HL-60/S4 treated with phorbol 12-myristate 13-acetate at 8.2 ng/mL for 4 days and 3 days (cell line): ENCODE data around the gene HS6ST1.

ENCODE experiments used
- in situ Hi-C: fragments of 300-500 bp; cut with MboI; formaldehyde crosslinking; loops from 2 replicates; pipeline ENCODE4 v1.15.0; 2022; ENCODE audit warnings: low sequenced_read_pairs

The HS6ST1 gene

DNA sequence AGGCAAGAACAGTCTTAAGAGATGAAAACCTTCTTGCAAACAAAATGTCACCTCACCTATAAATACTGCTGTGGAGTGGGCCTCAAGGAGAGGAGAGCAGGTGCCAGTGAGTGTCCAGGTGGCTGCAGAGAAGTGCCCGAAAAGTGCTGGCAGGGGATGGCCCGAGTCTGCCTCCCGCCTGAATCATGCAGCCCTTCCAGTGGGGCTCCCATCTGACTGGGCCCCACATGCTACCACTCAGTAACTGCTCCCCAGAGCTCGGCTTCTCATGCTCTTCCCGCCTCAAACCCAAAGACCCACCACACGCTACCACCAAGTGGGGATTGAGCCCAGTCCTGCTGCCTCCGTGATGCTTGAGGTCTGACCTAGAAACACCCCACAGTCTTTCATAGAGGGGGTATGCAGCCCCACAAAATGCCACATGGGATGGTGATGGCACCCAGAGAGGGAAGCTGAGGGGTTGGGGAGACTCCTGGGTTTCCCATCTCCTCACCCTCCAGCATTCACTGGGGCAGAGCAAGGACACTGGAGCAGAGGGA lies 7.4 kb downstream of the HS6ST1 start:
- in situ Hi-C loops = no loop called here

DNA sequence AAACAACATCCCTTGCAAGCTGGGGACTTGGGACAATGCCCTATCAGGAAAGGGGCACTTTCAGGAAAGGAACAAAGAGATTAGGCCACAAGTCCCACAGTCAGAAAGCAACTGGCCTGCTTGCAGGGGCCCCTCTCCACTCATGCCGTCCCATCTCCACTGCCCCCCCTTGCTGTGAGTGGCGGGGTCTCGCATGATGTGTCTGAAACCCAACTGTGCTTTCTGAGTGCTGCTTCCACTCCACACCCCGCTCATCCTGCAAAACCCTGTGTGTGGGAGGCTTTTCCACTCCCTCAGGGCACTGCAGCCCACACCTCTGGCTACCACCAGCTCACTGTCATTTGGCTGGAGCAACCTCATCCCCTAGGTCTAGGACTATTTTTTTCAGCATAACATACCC lies 7.9 kb downstream of the HS6ST1 start:
- in situ Hi-C loops = no loop called here

DNA sequence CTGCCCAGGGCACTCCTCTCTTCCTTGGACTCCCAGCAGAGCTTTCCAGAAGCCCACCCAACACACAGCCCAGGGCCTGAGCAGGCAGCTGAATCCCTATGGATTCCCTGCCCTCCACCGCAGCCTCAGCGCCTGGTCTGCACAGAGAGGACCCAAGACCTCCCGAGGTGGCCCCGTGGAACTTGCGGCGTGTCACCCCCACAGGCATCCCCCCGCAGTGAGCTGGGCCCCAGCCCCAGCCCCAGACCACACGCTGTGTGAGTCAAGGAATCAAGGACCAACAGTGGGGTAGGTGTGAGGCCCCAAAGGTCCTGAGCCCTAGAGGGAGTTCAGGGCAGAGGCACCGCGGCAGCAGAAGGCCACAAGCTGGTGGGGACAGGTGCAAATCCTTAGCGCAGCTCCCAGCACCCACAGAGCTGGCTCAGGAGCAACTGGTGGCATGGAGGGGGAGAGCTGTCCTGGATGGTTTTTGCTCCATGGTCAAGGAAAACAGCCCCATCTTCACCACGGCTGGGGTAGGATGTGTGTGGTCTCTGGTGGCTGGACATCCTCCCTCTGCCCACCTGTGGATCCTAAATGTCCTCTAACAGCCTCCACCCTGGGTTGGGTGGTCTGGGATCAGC lies 8.5 kb downstream of the HS6ST1 start:
- in situ Hi-C loops = no loop called here

DNA sequence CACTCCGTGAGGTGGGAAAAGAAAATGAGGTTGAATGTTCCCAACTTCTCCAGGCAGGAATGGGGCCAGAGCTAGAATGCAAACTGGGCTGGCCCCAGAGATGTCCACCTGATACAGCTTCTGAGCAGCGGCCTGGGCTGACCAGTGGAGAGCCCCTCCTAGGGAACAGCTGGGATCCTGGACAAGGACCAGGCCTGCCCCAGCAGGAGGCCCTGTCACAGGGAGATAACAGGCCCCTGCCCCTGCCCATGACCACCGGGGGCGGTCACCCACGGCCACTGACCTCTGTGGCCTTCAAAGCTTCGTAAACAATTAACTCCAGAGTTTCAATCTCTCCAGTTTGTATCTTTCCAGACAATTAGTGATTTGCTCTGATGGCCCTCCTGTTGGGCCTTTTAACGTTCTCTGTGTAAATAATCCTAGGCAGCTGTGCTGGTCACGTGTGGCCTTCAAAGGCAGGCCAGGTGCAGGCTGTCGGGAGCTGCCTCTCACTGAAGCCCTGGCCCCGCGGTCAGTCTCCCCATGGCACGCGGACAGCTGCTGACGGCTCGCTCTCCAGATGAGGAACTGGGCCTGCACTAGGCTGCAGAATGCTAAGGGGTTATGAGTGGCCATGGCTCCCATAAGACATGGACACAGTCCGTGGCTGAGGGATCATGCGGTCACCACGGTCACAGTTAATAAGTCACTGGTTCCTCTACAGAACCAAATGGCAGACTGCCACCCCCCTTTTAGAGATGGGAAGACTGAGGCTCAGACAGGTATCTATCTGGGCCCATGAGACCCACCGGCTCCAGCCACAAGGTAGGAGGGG lies 9.2 kb downstream of the HS6ST1 start:
- in situ Hi-C loops = no loop called here

DNA sequence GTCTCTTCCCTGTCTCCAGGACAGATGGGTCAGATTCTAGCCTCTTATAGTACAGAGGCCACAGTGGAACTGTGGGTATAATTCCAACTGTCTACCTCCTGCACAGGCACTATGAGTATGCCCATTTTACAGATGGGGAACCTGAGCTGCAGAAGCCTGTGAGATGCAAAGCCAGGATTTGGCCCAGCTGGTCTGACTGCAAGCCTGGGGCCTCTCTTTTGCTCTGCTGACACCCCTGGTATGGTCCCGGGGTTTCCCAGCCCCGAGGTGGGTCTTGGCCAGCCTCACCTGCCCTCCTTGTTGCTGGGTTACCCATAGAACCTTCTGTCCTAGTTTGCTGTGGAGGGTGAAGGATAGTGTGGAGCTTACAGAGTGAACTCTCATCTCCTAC lies 9.8 kb downstream of the HS6ST1 start:
- in situ Hi-C loops = no loop called here

DNA sequence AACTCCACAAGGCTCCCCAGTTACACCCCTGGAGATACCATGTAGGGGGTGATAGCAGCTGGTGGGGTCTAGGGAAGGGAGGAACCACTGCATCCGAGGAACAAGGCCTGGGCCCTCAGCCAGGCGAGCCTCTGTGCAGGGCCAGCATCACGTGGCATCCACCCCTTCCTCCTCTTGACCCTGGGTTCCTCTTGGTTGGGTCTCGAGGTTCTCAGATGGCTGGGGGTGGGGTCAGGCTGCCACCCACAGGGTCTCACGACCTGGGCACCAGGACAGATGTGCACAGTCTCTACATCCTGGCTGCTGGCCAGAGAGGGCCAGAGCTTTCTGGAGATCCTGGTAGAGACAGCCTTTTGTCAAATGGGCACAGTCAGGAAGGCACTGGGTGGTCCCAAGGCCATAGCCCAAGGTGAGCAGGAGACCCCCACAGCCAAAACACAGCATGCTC lies 10.4 kb downstream of the HS6ST1 start:
- in situ Hi-C loops = no loop called here

DNA sequence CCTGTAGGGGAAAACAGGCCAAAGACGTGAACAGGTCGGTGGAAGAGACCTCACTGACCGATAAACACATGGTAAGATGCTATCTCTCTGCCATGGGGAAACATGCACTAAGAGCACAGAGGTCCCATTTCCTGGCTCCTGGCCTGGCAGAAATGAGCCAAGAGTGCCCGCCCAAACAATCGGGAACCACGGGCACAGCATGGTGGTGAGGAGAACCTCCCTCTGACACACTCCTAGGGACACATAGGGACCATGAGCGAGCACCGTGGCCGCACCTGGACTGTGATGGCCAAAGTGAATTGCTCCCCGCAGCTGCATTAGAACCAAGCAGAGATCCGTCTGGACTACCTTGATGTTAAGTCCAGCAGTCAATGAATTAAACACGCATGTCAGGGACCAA lies 11.1 kb downstream of the HS6ST1 start:
- in situ Hi-C loops = no loop called here

DNA sequence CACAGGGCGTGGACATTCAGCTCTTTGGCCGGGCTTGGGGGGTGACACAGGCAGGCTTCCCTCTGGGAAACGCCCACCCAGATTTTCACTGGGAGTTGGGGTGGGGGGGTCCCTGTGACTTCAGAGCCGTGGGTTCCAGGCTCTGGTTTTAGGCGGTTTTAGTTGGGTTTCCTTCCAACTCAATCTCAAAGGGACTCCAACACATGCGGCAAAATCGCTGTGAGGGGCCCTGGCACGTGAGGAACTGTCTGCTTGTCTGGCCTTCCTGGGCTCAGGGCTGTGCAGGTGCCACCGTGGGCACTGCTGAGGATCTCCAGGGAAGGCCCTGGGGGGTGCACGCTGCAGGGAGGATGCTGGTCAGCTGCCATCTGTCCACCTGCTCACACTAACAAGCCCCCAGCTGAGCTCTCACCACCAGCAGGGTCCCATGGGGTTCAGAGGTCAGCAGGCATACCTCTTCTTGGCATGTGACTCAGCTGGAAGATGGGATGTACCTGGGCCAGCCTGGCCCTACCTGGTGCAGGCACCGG lies 11.7 kb downstream of the HS6ST1 start:
- in situ Hi-C loops = no loop called here

DNA sequence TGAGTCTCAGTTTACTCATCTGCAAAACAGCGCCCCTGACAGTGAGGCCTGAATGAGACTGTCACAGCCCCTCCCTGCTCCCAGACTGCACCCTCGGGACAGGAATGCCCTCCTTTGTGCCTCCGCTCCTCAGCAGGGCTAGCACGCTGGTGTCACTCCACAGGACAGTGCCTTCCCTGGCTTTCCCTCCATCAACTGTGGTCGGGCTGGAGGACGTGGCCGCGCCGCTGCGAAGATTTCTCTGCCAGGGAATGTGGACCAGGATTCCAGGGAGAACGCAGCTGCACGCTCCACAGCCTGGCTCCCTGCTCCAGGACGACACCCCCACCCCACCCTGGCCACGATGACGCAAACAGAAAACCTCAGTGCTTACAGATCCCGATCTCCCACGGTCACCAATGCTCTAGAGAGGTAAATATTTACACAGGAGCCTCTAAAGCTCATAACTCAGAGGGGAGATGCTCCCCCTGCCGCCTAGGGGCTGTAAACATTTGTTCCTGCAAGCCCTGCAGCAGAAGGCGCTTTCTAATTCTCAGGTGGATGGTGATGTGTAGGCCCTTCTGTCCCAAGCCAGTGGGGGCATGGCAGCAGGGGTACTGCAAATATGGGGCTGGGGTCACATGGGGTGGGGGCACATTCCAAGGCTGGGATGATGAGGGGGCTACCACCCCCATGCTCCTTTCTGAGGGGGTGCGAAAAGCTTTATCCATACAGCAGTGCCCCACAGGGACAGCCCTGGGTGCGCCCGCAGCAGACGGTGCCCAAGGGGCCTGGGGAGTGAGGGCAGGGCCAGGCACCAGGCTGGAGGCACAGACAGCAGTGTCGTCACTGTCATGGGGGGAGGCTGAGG lies 12.4 kb downstream of the HS6ST1 start:
- in situ Hi-C loops = no loop called here

DNA sequence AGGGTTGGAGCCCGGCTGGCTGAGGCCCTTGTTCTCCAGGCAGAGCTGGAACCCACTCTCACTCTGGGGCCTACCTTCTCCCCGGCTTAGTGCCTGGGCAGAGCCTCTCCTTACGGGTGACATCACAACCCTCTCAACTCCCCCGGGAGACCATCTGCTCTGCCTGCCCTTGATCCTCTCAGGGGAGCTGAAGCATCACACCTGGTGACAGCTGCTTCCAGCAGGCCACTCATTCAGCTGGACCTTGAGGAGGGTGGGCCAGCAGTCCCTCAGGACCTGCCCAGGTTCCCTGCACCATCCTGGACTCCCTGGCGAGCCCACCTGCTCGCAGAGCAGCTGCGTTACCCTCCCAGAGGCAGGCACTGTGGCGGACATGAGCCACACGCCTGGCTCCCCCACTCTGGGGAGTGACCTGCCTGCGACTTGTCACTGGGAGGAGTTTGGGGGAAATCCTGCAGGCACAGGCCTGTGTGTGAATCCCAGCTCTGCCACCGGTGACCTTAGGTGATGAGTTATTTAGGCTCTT lies 13.1 kb downstream of the HS6ST1 start:
- in situ Hi-C loops = no loop called here

DNA sequence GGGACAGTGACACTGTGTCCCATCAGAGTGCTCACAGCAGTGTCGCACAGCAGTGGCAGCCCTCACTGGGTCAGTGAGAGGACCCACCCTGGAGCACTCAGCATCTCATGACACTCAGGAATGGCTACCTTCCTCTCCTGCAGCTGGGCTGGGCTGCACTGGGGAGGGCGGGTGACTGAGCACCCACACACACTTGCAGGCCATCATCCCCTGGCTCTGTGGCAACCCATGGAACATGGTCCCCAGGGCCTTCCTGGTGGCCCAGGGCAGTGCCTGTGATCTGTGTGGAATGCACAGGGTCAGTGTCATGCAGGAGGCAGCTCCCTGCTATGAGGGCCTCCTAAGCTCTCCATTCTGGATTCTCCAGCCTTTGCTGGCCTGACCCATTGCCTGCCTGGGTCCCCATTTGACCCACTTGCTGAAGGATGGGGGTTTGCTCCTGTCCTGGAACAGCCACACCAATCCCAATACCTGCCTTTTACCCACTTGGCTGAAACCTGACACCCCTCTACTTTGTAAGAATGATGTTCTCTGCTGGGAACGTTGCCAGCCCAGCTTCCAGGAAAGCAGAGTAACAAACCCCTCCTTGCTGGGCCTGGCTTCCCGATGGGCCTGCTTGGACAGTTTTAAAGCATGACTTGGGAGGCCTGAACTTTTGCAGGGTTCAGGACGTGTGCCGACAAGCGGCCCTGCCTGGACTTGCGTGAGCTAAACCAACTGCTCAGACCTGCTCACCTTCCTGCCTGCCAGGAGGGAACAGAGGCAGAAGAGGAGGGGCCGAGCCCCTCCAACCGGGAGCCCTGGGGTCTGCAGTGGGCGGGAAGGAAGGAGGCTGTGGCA lies 13.7 kb downstream of the HS6ST1 start:
- in situ Hi-C loops = no loop called here

DNA sequence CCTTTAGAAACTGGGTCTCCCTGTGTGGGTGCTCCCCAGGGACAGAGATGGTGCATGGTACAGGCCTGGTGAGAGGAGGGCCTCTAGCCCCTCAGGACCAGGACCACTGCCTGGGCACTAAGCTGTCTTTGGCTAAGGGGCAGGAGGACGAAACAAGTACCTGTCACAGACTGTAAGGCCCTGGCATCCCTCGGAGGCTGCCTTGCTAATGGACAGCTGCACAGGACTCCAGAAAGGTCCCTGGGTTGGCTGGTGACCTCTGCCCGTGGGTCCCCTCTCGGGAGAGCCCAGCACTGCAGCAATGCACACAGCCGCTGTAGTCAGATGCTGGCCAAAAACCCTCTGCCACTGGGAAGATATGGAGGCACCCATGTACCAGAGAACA lies 14.3 kb downstream of the HS6ST1 start:
- in situ Hi-C loops = no loop called here

DNA sequence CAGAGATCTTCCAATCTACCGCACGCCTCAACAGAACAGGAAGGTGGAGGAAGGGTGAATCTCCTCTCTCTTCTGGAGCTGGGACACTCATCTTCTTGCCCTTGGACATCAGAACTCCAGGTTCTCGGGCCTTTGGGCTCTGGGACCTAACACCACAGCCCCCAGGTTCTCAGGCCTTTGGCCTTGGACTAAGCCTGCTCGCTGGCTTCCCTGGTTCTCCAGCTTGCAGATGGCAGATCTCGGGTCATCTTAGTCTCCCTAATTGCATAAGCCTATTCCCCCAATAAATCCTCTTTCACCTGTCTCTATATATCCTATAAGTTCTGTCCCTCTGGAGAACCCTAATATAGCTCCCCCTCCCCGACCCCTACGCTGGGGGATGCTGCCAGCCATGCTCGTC lies 14.8 kb downstream of the HS6ST1 start:
- in situ Hi-C loops = no loop called here

DNA sequence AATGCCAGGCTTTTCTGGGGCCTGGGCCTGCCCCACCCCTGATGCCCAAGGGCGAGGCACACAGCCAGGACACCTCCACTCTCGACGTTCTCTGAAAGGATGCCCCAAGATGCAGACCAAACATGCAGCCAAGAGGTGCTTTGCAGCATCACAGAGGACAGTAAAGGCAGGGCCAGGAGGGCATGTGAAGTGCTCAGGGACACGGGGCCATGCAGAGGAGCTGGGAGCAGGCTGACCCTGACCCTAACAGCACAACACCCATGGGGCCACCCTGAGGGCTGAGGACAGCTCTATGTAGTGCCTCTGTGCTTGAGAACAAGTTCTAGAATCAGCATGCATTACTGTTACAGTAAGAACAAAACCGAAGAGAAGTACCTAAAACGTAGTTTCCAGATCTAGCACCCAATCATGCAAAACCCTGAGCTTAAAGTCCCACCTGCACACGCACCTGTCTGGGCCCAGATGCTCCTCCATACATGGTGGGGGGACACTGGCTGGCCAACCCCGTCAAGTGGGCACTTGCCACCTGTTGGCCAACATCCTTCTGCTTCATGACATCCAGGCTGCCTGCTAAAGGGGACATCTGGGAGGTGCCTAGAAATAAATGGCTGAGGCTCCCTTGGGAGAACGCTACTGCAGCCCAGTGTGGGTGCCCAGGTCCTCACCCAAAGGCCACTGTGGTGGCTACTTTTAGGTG lies 15.4 kb downstream of the HS6ST1 start:
- in situ Hi-C loops = no loop called here

DNA sequence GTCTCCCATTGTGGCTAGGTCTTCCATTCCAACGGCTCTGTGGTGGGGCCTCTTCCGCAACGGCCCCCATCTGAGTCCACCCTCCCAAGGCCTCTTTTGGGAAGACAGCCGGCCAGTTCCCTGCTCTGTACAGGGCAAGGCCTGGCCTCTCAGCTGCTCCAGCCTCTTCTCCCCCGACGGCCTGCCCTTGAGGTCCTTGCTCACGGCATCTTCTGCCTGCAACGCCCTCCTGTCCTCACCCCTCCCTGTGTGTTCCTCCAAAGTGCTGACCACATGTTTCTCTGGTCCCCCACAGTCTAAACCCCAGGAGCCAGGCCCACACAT lies 16.0 kb downstream of the HS6ST1 start:
- in situ Hi-C loops = no loop called here

DNA sequence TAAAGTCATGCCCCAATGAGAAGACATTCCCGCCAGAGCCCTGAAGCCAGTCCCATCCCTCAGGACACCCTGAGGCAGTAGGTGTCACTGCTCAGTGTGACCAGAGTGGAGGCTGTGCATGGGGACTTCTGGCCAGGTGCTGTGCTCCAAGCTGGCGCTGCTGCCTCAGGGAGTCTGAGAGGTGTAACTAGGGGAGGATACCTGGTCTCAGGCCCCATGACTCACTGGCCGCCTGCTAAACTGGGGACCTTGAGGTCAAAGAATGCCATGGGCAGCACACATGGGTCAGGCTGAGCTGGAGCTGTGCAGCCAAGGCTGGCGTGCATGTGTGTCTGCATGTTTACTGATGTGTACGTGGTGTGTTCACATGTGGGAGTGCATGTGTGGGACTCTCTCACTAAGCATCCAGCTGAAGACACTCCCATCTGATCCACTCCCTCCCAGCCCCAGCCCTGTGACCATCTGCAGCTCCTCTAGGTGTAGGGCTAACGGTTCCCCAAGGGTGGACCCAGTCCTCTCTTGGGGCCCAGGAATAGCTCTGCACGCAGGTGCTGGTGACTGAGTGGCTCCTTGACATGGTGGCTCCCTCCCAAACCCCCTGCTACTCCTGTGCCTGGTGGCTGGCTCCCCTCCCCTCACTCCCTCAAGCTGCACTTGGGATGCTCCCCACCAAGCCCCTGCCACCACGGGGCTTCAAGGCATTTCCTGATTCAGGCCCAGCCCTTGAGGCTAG lies 16.5 kb downstream of the HS6ST1 start:
- in situ Hi-C loops = no loop called here

DNA sequence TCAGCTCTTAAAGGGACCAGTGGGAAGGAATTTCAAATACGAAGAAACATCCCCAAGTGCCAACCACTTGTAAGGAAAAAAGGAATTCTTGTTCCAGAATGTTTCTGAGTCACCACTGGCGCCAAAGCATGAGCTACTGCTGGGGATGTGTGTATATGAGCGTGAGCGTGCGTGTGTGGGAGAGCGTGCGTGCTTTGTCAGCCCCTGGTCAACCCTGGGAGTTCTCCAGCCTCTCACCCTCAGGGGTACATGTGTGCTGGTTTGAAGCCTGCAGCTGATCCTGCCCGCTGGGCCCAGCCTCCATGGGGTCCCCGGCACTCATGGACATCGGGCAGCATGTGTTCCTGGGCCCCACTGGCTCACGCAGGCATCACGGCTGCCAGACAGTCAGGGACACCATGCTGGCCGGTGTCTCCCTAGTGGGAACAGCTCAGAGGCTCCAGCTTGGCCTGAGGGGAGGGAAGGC lies 17.1 kb downstream of the HS6ST1 start:
- in situ Hi-C loops = no loop called here

DNA sequence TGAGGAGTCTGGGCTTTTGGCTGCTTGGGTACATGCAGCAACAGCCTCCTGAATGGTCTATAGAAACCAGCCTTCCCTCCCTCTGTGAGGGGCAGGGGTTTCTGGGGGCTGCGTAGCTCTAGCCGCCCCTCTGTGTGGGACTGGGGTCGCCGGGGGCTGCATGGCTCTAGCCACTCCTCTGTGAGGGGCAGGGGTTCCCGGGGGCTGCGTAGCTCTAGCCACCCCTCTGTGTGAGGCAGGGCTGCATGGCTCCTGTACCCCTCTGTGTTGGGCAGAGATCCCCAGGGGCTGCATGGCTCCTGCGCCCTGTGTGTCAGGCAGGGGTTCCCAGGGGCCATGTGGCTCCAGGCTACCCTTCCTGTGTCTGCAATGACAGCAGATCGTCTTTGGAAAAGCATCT lies 17.6 kb downstream of the HS6ST1 start:
- in situ Hi-C loops = no loop called here
